NCI-H2029 (cell line): Measurements from ENCODE around the gene MOGAT1.
"Not testable (repeated sequence)": the region's sequence is repeated elsewhere in the genome, so short reads cannot be mapped to it uniquely, and the experiment has no call there.

Source experiments
- DNase-seq: peaks from one replicate; lab custom pipeline; 2025; lab: John Stamatoyannopoulos, UW

Gene MOGAT1

DNA sequence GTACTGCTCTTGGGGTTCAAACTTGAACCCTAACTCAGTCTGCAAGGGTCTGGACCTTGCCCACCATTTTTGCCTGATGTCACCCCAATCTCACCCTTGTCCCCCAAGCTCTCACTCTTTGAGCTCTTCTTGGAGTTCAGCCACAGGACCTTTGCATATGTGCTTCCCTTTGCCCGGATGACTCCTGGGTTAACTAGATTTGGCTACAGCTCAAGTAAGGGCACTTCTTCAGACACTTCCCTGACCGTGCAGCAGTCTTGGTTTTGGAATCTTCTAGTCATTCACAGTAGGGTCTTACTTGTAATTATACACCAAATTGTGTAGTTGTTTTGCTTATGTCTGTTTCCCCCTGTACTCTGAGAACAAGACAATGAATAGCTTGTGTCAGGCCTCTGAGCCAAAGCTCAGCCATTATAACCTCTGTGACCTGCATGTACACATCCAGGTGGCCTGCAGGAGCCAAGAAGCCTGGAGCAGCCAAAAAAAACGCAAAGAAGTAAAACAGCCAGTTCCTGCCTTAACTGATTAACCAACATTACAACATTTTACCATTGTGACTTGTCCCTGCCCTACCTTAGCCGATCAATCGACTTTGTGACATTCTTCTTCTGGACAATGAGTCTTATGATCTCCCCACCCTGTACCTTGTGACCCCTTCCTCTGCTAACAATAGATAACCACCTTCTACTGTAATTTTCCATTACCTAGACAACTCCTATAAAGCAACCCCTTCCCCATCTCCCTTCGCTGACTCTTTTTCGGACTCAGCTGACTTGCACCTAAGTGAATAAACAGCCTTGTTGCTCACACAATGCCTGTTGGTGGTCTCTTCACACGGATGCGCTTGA, 1.0 kb upstream of the MOGAT1 start:
- no peak for DNase-seq

- no peak for DNase-seq
Observed at GRCh38 chr2:222672068-222672401, 577 bp downstream of the MOGAT1 start.

DNA sequence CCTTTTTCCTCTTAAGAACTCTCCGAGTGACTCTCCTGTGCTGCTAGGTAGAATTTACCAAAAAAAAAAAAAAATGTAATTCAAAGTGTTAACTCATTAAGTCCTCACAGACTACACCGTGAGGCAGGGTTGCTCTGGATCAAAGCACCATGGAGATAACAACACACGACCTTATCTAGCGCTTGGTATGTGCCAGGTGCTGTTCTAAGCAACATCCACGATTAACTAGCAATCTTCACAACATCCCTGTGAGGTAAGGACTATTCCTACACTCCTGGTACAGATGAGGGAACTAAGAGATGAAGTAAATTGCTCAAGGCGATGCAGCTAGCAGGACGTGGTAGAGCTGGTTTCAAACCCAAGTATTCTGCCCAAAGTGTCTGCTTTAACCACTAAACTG, 1.8 kb downstream of the MOGAT1 start:
- DNase-seq, result no peak

DNA sequence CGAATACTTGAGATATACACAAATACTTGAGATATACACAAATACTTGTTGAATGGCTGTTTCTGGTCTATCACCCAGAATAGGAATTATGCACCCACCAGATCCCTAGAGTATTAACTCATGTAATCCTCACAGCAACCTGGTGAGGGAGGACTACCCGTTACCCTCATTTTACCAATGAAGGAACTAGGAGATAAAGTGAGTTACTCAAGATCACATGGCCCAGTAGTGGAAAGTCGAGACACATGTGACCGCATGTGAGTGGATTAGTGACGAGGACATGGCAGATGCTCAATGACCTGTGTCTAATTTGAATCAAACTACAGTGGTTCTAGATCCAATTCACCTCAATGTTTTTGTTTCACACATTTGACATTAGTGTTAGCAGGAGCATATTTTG, 2.4 kb downstream of the MOGAT1 start:
- DNase-seq, result no peak

GRCh38 chr2:222677981-222678380, 6.5 kb downstream of the MOGAT1 start:
- no peak for DNase-seq

GRCh38 chr2:222683805-222684204, 12.3 kb downstream of the MOGAT1 start:
- DNase-seq, result no peak

DNA sequence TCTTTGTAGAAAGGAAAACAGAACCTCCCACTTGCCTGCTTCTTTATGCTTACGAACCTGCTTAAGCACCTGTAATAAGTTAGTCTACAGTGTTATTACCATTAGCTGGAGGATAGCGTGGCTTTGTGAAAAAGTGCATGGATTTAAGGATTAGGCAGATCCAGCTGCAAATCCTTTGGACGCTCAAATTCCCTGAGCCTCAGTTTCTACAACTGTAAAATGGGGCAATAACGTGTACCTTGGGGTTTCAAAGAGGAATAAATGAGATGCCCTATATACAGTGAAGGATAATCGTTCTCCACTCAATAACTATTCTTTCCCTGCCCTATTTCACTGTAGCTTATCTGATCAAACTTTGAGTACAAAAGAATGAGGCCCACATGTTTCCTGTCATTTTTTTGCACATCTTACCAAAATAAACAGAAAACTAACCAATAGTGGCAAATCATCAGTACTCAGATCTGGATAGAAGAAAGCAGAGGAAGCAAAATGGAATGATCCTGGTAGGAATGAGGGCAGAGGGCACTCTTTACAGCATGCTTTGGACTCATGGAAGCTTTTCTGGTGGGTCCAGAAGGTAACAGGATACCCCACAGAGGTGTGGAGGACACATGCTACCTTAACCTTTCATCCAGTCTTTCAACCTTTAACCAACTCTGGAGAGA, 14.8 kb downstream of the MOGAT1 start:
- DNase-seq, result no peak

GRCh38 chr2:222688917-222689316, 17.5 kb downstream of the MOGAT1 start:
- no peak for DNase-seq

DNA sequence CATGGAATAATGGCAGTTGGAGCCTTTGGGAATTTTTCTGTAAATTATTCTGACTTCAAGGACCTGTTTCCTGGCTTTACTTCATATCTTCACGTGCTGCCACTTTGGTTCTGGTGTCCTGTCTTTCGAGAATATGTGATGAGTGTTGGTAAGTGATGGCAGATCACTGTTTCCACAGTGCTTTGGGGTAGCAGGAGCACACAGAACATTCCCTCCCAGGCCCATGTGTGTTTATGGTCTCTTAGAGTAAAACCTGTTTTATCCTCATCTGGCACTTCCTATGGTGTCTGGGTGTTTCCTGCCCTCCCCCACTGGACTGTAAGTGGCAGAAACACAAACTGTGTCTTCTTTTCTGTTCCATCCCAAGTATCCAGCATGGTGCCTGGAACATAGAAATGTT, 17.9 kb downstream of the MOGAT1 start:
- no peak for DNase-seq

DNA sequence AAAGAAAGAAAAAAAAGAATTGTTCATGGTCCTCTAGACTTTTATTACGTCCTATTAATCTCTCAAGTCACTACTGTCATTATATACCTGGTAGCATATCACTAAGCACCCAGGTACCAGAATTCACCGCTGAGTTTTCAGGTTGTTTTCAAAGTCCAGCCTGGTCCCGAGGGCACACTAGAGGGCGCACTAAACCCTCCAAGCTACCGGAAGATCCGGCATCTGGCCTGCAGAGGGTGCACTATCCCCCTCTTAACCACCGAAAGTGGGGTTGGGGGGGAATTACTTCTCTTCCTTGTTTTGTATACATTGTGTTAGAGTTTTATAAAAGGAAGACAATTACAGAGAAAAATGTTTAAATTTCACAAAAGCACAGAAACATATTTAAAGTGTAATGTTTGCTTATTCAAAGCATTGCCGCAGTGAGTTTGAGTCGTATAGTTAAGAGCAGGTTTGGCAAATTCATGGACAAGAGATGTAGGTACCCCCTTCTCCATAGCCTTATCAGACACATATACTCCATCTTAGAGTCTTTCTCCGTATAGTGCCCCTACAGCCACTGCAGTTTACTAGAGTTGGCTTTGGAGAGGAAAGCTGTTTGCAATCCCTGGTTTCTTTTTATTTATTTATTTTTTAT, 19.2 kb downstream of the MOGAT1 start:
- DNase-seq, result peak; percentile 75

DNA sequence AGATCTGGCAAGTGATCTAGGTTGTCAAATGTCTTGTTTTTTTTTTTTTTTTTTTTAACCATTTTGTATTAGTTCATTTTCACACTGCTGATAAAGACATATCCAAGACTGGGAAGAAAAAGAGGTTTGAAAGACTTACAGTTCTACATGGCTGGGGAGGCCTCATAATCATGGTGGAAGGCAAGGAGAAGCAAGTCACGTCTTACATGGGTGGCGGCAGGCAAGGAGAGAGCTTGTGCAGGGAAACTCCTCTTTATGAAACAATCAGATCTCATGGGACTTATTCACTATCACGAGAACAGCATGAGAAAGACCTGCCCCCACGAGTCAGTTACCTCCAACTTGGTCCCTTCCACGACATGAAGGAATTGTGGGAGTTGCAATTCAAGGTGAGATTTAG, 22.0 kb downstream of the MOGAT1 start:
- not testable (repeated sequence) for DNase-seq

DNA sequence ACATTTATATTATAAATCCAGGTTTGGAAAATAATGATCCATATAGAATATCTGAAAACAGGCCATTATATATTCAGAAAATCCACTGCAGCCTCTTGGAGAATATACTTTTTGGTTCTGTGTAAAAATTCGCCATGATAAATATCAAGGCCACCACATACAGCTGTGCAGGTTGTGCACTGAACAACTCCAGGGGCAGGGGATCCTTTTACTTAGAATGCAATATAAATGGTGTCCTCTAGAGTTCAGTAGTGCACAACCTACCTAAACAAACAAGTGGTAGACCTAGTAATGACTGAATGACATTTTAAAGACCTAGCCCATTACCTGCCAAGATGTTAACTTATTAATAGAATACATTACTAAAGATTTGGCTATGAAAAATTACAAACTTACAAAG, 22.4 kb downstream of the MOGAT1 start:
- DNase-seq, result no peak

DNA sequence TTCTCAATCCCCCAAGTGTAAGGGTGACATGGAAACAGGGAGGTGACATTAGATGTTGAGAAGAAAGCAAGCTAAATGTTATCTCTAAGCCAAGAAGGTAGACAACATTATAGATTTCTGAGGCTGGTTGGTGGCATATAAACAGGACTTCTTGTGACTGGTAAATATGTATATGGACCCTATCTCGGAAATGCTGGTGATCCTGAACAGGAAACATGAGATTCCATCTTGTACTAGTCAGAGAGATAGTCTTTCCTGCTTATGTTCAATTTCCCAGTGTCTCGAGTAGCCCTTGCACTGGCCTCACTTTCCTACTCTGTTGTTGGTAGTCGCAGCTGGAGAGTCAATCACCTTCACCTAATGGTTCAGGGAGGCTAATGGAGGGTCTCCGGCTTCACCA, 26.8 kb downstream of the MOGAT1 start:
- no peak for DNase-seq

- DNase-seq, result no peak
Observed at GRCh38 chr2:222701233-222701632, 29.8 kb downstream of the MOGAT1 start.

DNA sequence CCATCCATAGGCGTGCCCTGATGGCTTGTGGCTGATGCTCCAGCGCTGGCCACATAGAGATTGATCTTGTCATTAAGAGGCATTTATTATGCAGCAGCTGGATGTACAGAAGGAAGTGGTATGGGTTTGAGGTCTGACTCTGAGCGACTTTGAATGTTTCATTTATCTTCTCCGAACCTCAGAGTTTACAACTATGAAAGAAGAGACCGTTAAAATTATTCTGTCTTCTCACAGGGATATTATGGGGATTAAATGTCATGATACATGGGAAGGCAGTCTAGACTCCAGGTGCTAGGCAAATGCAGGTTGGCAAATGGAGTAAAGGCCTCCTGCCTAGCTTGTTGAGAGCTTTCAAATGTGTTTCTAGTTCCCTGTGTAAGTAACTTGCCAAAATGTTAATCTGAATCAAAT, 30.3 kb downstream of the MOGAT1 start:
- no peak for DNase-seq

GRCh38 chr2:222703091-222703490, 31.6 kb downstream of the MOGAT1 start:
- DNase-seq, result no peak

DNA sequence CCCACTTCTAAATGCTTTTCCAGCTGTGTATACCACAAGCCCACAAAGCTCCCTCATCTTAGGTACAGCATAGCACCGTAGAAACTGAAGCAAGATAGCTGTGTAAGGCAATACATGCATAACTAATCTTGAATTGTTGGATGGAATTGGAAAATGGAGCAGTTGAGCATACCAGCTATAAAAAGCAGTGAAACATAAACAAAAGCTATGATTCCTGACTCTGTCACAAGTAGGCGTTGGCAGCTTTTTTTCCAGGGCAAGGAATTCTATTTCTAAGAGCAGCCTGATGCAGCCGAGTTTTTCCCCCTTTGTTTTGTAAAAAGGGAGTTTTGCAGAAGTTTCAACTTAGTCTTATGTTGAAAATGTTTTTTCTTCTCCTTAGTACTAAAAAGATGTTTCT, 32.4 kb downstream of the MOGAT1 start:
- DNase-seq, result no peak

GRCh38 chr2:222706616-222707015, 35.2 kb downstream of the MOGAT1 start:
- DNase-seq, result no peak

DNA sequence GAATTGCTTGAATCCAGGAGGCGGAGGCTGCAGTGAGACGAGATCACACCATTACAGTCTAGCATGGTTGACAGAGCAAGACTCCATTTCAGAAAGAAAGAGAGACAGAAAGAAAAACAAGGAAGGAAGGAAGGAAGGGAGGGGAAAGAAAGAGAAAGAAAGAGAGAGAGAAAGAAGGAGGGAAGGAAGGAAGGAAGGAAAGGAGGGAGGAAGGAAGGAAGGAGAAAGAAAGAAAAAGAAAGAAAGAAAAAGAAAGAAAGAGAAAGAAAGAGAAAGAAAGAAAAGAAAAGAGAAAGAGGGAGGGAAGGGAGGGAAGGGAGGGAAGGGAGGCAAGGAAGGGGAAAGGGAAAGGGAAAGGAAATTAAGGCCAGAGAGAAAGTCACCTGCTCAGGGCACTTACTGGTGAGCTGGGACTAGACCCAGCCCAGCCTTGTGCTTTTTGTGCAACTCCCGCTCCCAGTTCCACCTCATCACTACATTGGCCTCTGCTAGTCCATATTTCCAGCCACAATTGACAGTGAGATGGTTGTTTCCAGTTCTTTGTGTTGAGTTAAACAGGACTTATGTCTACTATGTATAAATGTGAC, 35.7 kb downstream of the MOGAT1 start:
- no peak for DNase-seq

GRCh38 chr2:222707689-222708273, 36.3 kb downstream of the MOGAT1 start:
- no peak for DNase-seq

DNA sequence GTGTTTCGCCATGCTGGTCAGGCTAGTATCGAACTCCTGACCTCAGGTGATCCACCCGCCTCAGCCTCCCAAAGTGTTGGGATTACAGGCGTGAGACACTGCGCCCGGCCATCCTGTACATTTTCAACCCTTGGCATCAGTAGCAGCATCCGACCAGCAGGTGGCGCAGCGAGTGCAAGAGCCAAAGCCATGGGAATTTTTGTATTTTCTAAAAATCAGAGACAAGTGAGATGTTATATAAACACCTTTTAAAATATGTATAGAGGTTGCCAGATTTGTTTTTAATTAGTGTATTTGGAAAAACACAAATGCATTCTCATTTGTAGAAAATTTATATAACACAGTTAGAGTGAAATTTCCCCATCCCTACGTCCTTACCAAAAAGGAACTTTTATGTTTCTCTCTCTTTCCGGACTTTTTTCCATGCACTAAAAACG, 36.8 kb downstream of the MOGAT1 start:
- DNase-seq, result peak; percentile 45

GRCh38 chr2:222709191-222709891, 37.9 kb downstream of the MOGAT1 start:
- no peak for DNase-seq
